ENCODE data around the gene KLK13.

Gene KLK13

DNA sequence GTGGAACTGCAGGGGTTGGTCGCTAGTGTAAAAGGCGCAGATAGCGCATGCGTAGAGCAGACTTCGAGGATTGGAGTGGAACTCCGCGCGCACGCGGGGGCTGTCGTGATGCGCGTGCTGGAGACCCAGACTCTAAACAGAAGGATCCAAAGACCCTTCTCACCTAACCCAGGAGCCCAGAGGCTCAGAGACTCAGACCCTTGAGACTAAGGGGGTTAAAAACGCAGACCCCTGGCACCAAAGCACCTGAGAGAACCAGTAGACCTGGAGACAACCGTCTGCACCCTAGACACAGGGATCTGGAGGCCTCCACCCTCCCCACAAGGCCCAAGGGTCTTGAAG lies 43.9 kb upstream of the KLK13 start:
- Histone ChIP-seq H2AFZ (ENCODE audit: low read depth, low read length) (peak overlapping the region; percentile 57), H3K27ac (ENCODE audit: low read length) (no peak overlapping the region)

DNA sequence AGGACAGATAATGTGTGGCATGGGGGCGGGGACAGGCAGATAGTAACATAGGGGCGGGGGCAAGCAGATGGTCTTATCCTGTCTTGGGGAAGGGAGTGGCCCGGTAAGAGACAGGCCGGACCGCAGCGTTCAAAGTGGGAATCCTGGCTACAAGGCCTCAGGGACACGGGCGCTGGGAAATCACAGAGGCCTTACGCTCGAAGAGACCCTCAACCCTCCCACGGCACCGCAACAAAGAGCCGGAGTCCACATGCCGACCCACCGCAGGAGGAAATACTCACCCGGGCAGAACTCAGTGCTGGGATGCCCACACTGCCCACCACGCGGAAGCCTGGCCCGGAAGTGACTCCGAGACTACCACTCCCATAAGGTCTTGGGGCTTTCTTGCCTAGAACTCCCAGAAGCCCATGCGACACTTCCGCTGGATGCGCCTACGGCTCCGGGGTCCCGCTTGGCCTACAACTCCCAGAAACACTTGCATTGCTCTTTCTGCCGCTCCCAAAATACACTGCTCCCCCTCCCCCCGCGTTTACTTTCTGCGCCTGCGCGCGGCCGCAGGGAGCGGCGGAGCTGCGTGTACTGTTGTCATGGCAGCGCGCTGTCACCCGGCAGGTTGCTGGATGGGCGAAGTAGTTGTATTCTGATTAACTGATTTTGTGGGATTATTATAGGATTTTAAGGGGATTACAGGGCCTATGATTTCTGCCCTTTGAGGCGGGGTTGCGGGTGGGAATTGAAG lies 43.3 kb upstream of the KLK13 start, which contains the start of gene CTU1:
Gene CTU1, minus strand, starts transcription at position 344 of the 739 bp plus-strand sequence. CDS start 3,840 bp downstream, outside the sequence.
- Histone ChIP-seq H3K9me3 (ENCODE audit: insufficient read depth, low read length) (no peaks in the 10 kb centered on the region), H3K27me3 (ENCODE audit: low read depth, low read length) (peaks cover 12% of the 10 kb centered on the region), H3K27ac (ENCODE audit: low read length) (0 out of 2 replicates have a peak within 1 kb of the TSS, but pooled peaks have one; percentile 0), H2AFZ (ENCODE audit: low read depth, low read length) (peak within 1 kb of the TSS; percentile 57), H3K4me1 (ENCODE audit: low read length) (peaks cover 11% of the 10 kb centered on the region), H3K9ac (ENCODE audit: low read length) (peak within 1 kb of the TSS; percentile 84), H3K36me3 (replicated peaks; ENCODE audit: low read depth, low read length) (peaks cover 9% of the 10 kb centered on the region), H4K20me1 (ENCODE audit: insufficient read depth, low read length) (no peaks in the 10 kb centered on the region), H3K4me2 (ENCODE audit: low read length) (peak within 1 kb of the TSS; percentile 93), H3K4me3 (ENCODE audit: low read length) (peak within 1 kb of the TSS; percentile 92), H3K79me2 (ENCODE audit: low read length) (peaks cover 33% of the 10 kb centered on the region)
- TF ChIP-seq EZH2phosphoT487 (IDR thresholded peaks at IDR 0.05; ENCODE audit: low read depth): no peak

More for the DNA sequence above, 43.9 kb upstream of the KLK13 start:
- Histone ChIP-seq H3K4me3 (ENCODE audit: low read length) (peak overlapping the region; percentile 92), H4K20me1 (ENCODE audit: insufficient read depth, low read length) (no peaks in the 10 kb centered on the region), H3K4me1 (ENCODE audit: low read length) (peaks cover 11% of the 10 kb centered on the region), H3K27me3 (ENCODE audit: low read depth, low read length) (peaks cover 17% of the 10 kb centered on the region), H3K9me3 (ENCODE audit: insufficient read depth, low read length) (no peaks in the 10 kb centered on the region), H3K36me3 (replicated peaks; ENCODE audit: low read depth, low read length) (peaks cover 7% of the 10 kb centered on the region), H3K9ac (ENCODE audit: low read length) (peak overlapping the region; percentile 30), H3K79me2 (ENCODE audit: low read length) (peaks cover 33% of the 10 kb centered on the region), H3K4me2 (ENCODE audit: low read length) (peak overlapping the region; percentile 93)
- TF ChIP-seq, protein P1, sequence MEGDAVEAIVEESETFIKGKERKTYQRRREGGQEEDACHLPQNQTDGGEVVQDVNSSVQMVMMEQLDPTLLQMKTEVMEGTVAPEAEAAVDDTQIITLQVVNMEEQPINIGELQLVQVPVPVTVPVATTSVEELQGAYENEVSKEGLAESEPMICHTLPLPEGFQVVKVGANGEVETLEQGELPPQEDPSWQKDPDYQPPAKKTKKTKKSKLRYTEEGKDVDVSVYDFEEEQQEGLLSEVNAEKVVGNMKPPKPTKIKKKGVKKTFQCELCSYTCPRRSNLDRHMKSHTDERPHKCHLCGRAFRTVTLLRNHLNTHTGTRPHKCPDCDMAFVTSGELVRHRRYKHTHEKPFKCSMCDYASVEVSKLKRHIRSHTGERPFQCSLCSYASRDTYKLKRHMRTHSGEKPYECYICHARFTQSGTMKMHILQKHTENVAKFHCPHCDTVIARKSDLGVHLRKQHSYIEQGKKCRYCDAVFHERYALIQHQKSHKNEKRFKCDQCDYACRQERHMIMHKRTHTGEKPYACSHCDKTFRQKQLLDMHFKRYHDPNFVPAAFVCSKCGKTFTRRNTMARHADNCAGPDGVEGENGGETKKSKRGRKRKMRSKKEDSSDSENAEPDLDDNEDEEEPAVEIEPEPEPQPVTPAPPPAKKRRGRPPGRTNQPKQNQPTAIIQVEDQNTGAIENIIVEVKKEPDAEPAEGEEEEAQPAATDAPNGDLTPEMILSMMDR (IDR thresholded peaks at IDR 0.05; ENCODE audit: low read depth, low read length): no peak
- TF ChIP-seq EZH2phosphoT487 (IDR thresholded peaks at IDR 0.05; ENCODE audit: low read depth): no peak

DNA sequence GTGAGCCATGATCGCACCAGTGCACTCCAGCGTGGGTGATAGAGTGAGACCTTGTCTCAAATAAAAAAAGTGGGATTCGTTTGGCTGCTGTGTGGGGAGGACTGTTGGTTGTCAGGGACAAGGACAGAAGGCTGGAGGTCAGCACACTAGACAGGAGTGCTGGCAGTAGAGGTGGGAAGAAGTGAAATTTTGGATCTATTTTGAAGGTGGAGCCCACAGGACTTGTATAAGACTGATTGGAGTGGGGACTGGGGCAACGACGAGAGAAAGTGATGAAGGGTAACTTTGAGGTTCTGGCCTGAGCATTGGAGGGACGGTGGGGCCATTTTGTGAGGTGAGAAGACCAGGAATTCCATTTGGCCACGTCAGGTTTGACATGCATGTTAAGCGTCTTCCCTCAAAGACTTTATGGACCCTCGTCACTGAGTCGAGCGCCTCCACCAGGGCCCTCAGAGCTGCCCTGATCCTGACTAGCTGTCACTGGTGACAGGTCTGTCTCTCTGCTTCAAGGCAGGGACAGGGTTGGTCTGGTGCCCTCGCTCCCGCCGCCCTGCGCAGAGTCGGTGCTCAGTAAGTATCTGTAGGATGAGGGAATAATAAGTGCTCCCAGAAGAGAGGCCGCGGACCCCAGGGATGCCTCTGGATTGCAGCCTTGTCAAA lies 42.6 kb upstream of the KLK13 start:
- Histone ChIP-seq H3K4me1 (ENCODE audit: low read length) (peaks cover 11% of the 10 kb centered on the region), H3K4me2 (ENCODE audit: low read length) (peak overlapping the region; percentile 83), H3K79me2 (ENCODE audit: low read length) (peaks cover 36% of the 10 kb centered on the region), H2AFZ (ENCODE audit: low read depth, low read length) (no peak overlapping the region; the same call in 1 of the 2 replicates), H3K4me3 (ENCODE audit: low read length) (peak overlapping the region; percentile 92), H3K27me3 (ENCODE audit: low read depth, low read length) (peaks cover 5% of the 10 kb centered on the region), H3K9me3 (ENCODE audit: insufficient read depth, low read length) (no peaks in the 10 kb centered on the region), H3K27ac (ENCODE audit: low read length) (0 out of 2 replicates have a peak overlapping the region, but pooled peaks have one; percentile 0), H4K20me1 (ENCODE audit: insufficient read depth, low read length) (no peaks in the 10 kb centered on the region), H3K36me3 (replicated peaks; ENCODE audit: low read depth, low read length) (peaks cover 14% of the 10 kb centered on the region), H3K9ac (ENCODE audit: low read length) (peak overlapping the region; percentile 84)
- TF ChIP-seq EZH2phosphoT487 (IDR thresholded peaks at IDR 0.05; ENCODE audit: low read depth): no peak
- TF ChIP-seq, protein P1 (IDR thresholded peaks at IDR 0.05; ENCODE audit: low read depth, low read length): peak; percentile 42

DNA sequence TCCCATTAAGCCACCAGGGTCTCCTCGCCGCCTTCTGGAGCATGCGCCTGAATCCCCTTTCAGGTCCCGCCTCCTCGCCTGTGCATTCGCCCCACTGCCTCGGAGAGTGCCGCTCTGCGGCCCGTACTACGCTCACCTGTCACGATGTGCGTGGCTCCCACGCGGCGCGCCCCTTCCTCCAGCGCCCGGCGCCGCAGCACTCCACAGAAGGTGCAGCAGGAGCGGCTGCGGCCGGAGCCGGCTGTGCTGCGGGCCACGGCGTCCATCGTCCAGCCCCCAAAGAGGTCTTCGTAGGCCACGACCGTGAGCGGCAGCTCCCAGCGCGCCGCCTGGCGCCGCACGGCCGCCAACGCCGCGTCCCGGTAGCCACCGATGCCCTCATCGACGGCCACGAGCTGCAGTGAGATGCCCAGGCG lies 39.0 kb upstream of the KLK13 start:
- H3K4me3 ChIP-seq (ENCODE audit: low read length): no peak overlapping the region
- H3K27ac ChIP-seq (ENCODE audit: low read length): no peak overlapping the region

More for the DNA sequence above, 39.0 kb upstream of the KLK13 start:
- Histone ChIP-seq H3K9me3 (ENCODE audit: insufficient read depth, low read length) (no peaks in the 10 kb centered on the region), H4K20me1 (ENCODE audit: insufficient read depth, low read length) (0 out of 2 replicates have a peak, but pooled peaks cover 5% of the 10 kb centered on the region), H3K36me3 (replicated peaks; ENCODE audit: low read depth, low read length) (peaks cover 21% of the 10 kb centered on the region), H3K9ac (ENCODE audit: low read length) (no peak overlapping the region), H3K79me2 (ENCODE audit: low read length) (peaks cover 40% of the 10 kb centered on the region), H3K4me2 (ENCODE audit: low read length) (no peak overlapping the region), H3K4me1 (ENCODE audit: low read length) (peaks cover 10% of the 10 kb centered on the region), H3K27me3 (ENCODE audit: low read depth, low read length) (no peaks in the 10 kb centered on the region), H2AFZ (ENCODE audit: low read depth, low read length) (no peak overlapping the region)
- TF ChIP-seq, protein P1 (IDR thresholded peaks at IDR 0.05; ENCODE audit: low read depth, low read length): no peak
- TF ChIP-seq EZH2phosphoT487 (IDR thresholded peaks at IDR 0.05; ENCODE audit: low read depth): no peak
